IgD-negative memory B cell (primary cell): ENCODE data around the gene GNB1. TPM values are rescaled to one million over a fixed set of nuclear protein-coding genes. Genes with fewer than 3 reads are reported as not detected.
"Not testable (repeated sequence)": the region's sequence is repeated elsewhere in the genome, so short reads cannot be mapped to it uniquely, and the experiment has no call there.

ENCODE experiments used
- H3K27ac Mint-ChIP-seq, 3 donors: one replicate each; pipeline ENCODE4 v1.8.0; 2020 to 2022; ENCODE audit warnings: mild to moderate bottlenecking in 3 of 3, mixed read lengths in 3 of 3, moderate library complexity in 1 of 3
- H3K27me3 Mint-ChIP-seq: one replicate; pipeline ENCODE4 v1.8.0; 2021; ENCODE audit warnings: mixed read lengths
- H3K36me3 Mint-ChIP-seq: one replicate; pipeline ENCODE4 v1.8.0; 2020; ENCODE audit warnings: mild to moderate bottlenecking, mixed read lengths
- H3K4me1 Mint-ChIP-seq, 3 donors: one replicate each; pipeline ENCODE4 v1.8.0; 2020 to 2022; ENCODE audit warnings: mixed read lengths in 3 of 3, mild to moderate bottlenecking in 1 of 3
- H3K4me3 Mint-ChIP-seq, 4 donors: one replicate each; pipeline ENCODE4 v1.8.0; 2020 to 2022; ENCODE audit warnings: mild to moderate bottlenecking in 4 of 4, mixed read lengths in 4 of 4, moderate library complexity in 3 of 4
- H3K9me3 Mint-ChIP-seq, 3 donors: one replicate each; pipeline ENCODE4 v1.8.0; 2020 to 2021; ENCODE audit warnings: mixed read lengths in 3 of 3, mild to moderate bottlenecking in 1 of 3
- polyA plus RNA-seq: library from polyadenylated mRNA; unstranded; fragments of 300-500 nt; fragmentation: Illumina TruSeq; gene quantifications from one replicate; pipeline ENCODE4 v1.2.3, GENCODE V29; 2021

Gene GNB1
- 40.0 TPM for polyA plus RNA-seq

DNA sequence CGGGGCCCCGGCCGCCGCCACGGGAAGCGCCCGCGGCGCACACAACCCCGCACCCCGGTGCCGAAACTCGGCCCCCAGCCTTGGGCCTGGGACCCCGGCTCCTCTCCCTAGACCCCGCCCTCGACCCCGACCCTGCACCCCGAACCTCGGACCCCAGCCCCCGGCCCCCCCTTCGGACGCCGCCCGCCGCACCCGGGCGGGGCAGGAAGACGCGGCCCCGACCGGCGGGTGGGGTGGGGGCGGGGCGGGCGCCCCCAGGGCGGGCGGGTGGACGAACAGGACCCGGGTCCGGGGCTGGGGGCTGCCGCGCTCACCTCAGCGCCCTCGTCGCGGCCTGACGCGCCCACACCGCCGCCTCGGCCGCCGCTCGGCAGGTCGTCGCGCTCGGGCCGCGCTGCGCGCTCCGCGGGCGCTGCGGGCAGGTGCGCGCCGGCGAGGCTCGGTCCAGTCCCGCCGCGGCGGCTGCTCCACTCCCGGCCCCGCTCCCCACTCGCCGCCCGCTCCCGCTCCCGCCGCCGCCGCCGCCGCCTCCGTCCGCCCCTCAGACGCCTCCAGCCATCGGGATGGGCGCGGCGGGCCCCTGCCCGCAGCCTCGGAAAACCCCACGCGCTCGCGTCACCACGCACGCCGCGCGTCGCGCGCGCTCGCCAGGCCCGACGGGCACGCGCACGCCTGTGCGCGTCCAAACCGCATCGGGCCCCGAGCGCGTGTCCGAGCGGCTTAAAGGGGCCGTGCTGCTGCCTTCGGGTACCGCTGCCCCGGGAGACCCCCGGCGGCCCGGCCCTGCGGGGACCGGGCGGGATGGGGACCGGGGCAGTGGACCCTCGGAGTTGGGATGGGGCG lies at the start of gene GNB1:
Gene GNB1 (minus strand): TSS at position 582 of the 843 bp plus-strand sequence. CDS start 65,634 bp downstream, outside the sequence.
- no peaks in the 10 kb centered on the region for H3K9me3 Mint-ChIP-seq
- H3K4me1 Mint-ChIP-seq, result peaks cover 39 to 48% (median 46%) of the 10 kb centered on the region in 3 donors
- H3K27ac Mint-ChIP-seq, result peak within 1 kb of the TSS; percentile 90 to 94 (median 93)
- H3K27me3 Mint-ChIP-seq, result peaks cover 3% of the 10 kb centered on the region
- peak within 1 kb of the TSS; percentile 88 to 95 (median 93) for H3K4me3 Mint-ChIP-seq
- H3K36me3 Mint-ChIP-seq, result no peaks in the 10 kb centered on the region

DNA sequence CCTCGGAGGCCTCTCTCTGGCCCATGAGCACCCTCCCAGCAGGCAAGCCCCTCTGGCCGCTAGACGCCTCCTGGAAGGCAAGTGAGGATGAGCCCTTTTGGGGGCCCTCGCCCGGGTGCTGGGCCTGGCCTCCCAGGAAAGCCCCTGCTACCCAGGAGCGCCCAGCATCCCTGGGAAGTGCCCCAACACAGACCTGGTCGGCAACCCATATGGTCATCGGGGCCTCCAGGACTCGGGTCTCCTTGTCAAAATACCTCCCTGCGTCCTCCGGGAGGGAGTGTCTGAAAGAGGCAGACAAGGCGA lies 49.2 kb upstream of the GNB1 start:
- Mint-ChIP-seq H3K27ac (peak overlapping the region in 1 of 3 donors; percentile 50), H3K9me3 (no peaks in the 10 kb centered on the region), H3K4me3 (no peak overlapping the region), H3K36me3 (peaks cover 1% of the 10 kb centered on the region), H3K27me3 (peaks cover 1% of the 10 kb centered on the region), H3K4me1 (peaks cover 0 to 3% (median 2%) of the 10 kb centered on the region in 3 donors)

DNA sequence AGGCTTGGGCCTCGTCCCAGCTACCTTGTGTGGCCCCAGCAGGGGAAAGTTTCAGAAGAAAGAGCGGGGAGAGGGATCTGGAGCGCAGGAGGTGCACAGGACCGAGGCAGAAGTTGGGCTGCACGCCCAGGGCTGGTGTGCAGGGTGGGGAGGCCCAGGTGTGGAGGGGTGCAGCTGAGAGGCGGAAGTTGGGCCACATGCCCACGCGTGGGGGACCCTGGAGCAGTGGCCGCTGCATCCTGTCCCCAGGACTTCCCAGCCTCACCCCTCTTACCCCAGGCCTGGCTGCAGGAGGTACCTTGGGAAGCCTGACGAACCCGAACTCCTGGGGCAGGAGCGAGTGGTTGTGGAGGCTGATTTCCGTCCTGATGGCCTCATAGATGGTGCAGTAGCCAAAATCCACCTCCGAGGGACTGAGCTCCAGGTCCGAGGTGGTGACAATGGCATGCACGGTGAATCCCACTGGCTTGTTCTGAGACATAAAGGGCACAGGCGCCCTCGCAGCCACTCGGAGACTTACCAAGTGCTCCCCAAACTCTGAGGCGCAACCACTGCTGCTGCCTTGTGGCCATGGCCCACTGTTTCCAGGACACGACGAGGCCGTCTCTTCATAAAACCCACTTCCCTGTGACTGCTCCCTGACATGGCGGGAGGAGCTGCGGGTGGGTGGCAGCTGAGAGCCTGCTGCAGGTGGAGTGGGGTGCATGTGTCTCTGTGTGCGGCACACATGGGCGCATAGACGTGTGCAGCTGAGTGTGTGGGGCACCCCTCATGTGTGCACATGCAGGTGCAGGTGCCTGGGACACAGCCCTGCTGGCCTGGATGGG lies 48.6 kb upstream of the GNB1 start:
- peak overlapping the region in 1 of 3 donors; percentile 50 for H3K27ac Mint-ChIP-seq

DNA sequence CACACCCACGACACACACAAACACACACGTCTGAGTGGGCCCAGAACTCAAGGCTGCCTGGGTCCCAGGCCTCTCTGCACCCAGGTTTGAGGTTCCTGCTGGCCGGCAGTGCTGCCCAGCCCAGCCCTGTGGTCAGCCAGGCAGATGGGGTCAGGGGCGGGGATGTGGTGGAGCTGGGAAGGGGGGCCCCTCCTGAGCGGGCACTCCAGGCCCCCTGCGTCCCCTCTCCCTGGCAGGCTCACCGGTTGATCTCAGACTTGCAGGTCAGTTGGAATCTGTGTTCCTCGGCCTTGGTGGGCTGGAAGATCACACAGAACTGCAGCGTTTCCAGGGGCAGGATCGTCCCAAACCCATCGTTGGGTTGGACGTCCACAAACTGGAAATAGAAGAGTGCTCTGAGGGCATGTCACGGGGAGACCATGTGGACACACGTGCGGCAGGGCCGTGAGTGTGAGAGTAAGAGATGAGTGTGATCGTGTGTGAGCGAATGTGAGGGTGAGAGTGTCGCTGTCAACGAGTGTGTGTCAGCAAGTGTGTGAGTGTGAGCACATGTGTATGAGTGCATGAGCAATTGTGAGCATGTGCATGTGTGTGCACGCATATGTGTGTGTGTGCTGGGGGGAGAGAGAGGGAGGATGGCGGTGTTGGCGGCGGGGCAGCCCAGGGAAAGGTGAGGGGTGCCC lies 47.9 kb upstream of the GNB1 start:
- Mint-ChIP-seq H3K9me3 (no peaks in the 10 kb centered on the region), H3K36me3 (peaks cover 1% of the 10 kb centered on the region), H3K27me3 (no peaks in the 10 kb centered on the region), H3K27ac (no peak overlapping the region), H3K4me1 (peaks cover 0 to 3% (median 0%) of the 10 kb centered on the region in 3 donors), H3K4me3 (no peak overlapping the region)

More for the DNA sequence above, 48.6 kb upstream of the GNB1 start:
- H3K9me3 Mint-ChIP-seq, result no peaks in the 10 kb centered on the region
- peaks cover 1% of the 10 kb centered on the region for H3K27me3 Mint-ChIP-seq
- peaks cover 1% of the 10 kb centered on the region for H3K36me3 Mint-ChIP-seq
- H3K4me3 Mint-ChIP-seq, result no peak overlapping the region
- H3K4me1 Mint-ChIP-seq, result peaks cover 0 to 3% (median 2%) of the 10 kb centered on the region in 3 donors

DNA sequence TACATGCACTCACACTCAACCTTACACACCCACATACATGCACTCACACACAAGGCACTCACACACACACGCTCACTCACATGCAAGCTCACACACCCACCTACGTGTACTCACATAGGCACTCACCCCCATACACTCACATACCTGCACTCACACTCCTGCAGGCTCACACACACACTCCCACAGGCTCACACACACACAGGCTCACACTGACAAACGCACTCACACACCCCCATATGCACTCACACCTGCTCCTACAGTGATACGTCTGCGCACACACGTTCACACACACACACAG lies 47.3 kb upstream of the GNB1 start:
- H3K4me1 Mint-ChIP-seq, result peaks cover 0 to 3% (median 0%) of the 10 kb centered on the region in 3 donors
- H3K27me3 Mint-ChIP-seq, result no peaks in the 10 kb centered on the region
- H3K36me3 Mint-ChIP-seq, result peaks cover 1% of the 10 kb centered on the region
- no peak overlapping the region for H3K4me3 Mint-ChIP-seq
- no peak overlapping the region for H3K27ac Mint-ChIP-seq
- H3K9me3 Mint-ChIP-seq, result no peaks in the 10 kb centered on the region

DNA sequence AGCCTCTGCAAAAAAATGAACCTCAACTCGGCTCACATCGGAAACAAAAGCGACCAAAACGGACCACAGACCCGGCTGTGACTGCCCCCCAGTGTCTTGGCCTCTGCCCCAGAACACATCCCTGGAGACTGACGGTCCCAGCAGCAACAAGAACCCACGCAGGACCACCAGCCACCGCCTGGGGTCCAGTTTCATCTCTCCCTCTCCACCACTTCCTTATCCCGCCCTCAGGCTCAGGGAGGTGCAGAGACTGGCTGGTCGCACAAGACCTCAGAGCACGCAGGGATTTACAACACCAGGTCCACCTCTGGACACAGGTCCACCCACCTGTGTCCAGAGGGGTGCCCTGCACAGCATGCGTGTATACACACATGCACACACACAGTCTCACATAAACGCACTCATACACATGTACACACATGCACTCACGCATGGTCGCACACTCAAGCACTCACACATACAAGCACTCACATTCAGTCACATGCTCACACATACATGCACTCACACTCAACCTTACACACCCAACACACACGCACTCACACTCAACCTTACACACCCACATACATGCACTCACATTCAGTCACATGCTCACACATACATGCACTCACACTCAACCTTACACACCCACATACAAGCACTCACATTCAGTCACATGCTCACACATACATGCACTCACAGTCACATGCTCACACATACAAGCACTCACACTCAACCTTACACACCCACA lies 46.8 kb upstream of the GNB1 start:
- Mint-ChIP-seq H3K36me3 (no peaks in the 10 kb centered on the region), H3K27ac (no peak overlapping the region), H3K4me1 (peaks cover 0 to 1% (median 0%) of the 10 kb centered on the region in 3 donors), H3K9me3 (no peaks in the 10 kb centered on the region), H3K4me3 (no peak overlapping the region), H3K27me3 (no peaks in the 10 kb centered on the region)

DNA sequence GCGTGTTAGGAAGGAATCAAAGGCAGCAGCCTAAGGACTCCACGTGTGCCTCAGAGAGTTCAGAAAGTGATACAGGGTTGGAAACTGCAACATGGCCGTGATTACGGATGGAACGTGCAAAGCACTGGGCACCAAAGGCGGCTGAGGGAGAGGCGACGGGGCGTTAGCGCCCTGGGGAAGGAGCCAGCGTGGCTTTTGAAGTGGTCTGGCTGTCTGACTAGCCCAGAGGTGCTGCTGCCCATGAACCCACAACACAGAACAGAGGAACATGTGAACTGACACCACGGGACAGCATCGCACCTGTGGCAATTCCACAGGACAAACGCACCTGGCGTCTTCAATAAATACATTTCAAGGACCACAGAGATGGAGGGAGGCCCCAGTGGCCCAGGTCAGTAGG lies 46.2 kb upstream of the GNB1 start:
- H3K27me3 Mint-ChIP-seq, result no peaks in the 10 kb centered on the region
- H3K4me1 Mint-ChIP-seq, result peaks cover 0 to 1% (median 0%) of the 10 kb centered on the region in 3 donors
- no peaks in the 10 kb centered on the region for H3K36me3 Mint-ChIP-seq
- H3K9me3 Mint-ChIP-seq, result no peaks in the 10 kb centered on the region
- no peak overlapping the region for H3K4me3 Mint-ChIP-seq
- H3K27ac Mint-ChIP-seq, result no peak overlapping the region

DNA sequence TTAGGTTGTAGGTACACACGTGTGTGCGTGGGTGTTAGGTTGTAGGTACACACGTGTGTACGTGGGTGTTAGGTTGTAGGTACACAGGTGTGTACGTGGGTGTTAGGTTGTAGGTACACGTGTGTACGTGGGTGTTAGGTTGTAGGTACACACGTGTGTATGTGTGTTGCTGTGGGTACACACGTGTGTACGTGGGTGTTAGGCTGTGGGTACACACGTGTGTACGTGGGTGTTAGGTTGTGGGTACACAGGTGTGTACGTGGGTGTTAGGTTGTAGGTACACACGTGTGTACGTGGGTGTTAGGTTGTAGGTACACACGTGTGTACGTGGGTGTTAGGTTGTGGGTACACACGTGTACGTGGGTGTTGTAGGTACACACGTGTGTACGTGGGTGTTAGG lies 44.0 kb upstream of the GNB1 start:
- H3K27me3 Mint-ChIP-seq, H3K36me3 Mint-ChIP-seq, H3K4me3 Mint-ChIP-seq, H3K9me3 Mint-ChIP-seq, H3K4me1 Mint-ChIP-seq, H3K27ac Mint-ChIP-seq: not testable (repeated sequence)

DNA sequence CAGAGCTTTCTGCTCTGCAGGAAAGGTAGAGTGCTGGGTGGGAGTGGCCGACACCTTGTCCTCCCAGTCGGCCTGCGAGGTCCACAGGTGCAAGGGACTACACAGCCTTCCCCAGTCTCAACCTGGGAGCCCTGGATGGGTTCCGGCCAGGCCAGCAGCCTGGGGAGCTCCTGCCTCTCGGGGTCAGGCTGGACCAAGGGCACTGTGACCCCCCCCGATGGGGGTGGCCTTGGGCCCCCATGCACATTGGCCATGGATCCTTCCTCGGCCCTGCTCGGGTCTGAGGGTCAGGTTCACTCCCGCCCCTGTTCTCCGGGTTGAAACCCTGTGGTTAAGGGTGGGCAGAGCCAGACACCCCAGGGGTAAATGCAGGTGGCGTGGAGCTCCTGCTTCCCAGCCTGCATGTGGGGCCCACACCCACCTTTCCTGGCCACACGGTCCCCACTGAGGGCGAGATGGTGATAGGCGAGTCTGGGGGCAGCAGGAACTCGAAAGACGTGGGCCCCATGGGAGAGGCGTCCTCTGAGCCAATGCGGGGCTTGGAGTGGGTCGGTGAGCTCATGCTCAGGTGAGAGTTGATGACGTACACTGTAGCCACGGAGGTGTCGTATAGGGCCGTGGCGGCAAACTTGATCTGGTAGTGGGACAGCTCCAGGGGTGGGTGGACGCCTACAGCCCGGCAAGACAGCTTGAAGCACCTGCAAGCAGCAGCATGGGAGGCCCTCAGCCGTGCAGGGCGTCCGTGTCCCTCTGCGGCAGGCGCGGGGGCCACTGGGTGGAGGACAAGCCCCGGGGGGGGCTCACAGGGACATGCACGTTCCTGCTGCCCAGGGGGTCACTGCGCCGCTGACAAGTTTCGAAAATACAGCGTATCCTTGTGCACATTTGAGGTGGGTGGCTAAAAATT lies 39.0 kb upstream of the GNB1 start:
- no peaks in the 10 kb centered on the region for H3K9me3 Mint-ChIP-seq
- no peaks in the 10 kb centered on the region for H3K36me3 Mint-ChIP-seq
- H3K27ac Mint-ChIP-seq, result no peak overlapping the region
- peaks cover 0 to 2% (median 0%) of the 10 kb centered on the region in 3 donors for H3K4me1 Mint-ChIP-seq
- H3K27me3 Mint-ChIP-seq, result peaks cover 2% of the 10 kb centered on the region
- no peak overlapping the region for H3K4me3 Mint-ChIP-seq

DNA sequence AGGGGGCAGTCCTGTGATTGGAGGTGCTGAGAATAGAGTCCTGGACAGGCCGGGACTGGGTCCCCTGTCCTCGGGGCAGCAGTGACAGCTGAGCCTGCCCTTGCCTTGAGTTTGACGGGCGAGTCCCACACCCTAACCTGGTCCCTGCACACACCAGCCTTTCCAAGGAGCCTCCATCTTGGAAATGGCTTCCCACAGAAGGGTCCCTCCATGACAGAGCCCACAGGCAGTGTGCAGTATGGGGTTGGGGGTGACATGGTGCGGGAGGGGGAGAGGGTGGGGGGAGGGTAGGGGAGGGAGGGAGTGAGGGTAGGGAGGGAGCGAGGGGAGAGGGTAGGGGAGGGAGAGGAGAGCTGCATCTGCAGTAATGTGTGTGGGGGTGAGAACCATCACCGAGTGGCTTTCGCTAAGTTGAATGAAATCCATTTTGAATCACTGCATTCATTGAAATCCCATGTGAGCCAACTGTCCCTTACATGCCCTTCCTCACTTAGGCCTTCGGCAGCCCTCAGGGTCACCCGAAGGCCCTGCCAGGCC lies 38.3 kb upstream of the GNB1 start:
- H3K9me3 Mint-ChIP-seq, result no peaks in the 10 kb centered on the region
- peaks cover 2% of the 10 kb centered on the region for H3K27me3 Mint-ChIP-seq
- H3K4me1 Mint-ChIP-seq, result peaks cover 0 to 1% (median 0%) of the 10 kb centered on the region in 3 donors

DNA sequence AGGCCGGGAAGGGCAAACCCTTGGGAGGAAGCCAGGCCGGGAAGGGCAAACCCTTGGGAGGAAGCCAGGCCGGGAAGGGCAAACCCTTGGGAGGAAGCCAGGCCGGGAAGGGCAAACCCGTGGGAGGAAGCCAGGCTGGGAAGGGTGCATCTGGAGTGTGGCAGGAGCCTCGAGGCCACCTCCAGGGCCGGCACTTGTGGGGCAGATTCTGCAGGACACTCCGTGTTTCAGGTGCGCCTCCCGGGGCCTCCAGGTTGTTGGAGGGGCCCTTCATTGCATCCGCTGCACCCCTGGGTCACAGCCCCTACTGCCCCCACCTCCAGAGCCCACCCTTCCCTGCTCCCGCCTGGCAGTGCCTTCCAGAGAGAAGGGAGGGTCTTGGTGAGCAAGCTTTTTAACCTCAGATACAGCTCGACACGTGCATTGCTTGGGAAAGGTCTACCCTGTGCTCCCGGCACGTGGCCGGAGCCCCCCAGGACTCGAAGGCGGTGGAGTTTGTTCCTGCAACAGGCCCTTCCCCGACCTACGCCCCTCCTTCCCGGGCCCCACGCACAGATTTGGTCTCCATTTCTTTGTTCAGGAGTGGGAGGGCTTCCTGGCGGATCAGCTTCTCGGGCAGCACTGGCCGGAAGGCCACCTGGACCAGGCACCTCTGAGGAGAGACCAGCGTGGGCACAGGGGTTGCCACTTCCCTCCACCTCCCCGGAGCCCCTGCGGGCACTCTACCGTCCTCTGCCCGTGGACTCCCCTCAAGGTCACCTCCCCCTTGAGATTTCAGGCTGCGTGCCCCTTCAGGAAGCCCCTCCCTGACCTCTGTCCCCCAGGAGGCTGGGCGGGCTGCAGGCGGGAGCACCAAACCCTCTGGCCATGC lies 37.6 kb upstream of the GNB1 start:
- H3K4me1 Mint-ChIP-seq, result peaks cover 0 to 1% (median 0%) of the 10 kb centered on the region in 3 donors
- H3K9me3 Mint-ChIP-seq, result no peaks in the 10 kb centered on the region
- no peak overlapping the region for H3K4me3 Mint-ChIP-seq
- no peaks in the 10 kb centered on the region for H3K36me3 Mint-ChIP-seq
- no peak overlapping the region for H3K27ac Mint-ChIP-seq
- peaks cover 2% of the 10 kb centered on the region for H3K27me3 Mint-ChIP-seq

More for the DNA sequence above, 38.3 kb upstream of the GNB1 start:
- no peaks in the 10 kb centered on the region for H3K36me3 Mint-ChIP-seq
- H3K4me3 Mint-ChIP-seq, result no peak overlapping the region
- no peak overlapping the region for H3K27ac Mint-ChIP-seq

DNA sequence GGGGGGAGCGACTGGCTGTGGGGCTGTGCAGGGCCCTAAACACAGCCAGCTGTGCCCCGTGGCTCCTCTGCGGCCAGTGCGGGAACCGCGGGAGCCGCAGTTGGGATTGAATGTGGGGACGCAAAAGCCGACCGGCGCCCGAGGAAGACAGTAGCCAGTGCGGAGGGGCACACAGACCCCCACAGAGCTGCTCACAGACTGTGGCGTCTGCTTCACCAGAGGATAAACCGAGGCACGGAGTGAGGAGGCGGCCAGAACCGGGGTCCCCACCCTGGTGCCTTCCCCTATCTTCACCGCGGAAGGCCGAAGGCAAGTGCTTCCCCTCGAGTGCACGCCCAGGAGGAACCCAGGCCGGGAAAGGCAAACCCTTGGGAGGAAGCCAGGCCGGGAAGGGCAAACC lies 36.9 kb upstream of the GNB1 start:
- Mint-ChIP-seq H3K36me3 (no peaks in the 10 kb centered on the region), H3K9me3 (no peaks in the 10 kb centered on the region), H3K27me3 (peaks cover 2% of the 10 kb centered on the region), H3K27ac (no peak overlapping the region), H3K4me3 (no peak overlapping the region), H3K4me1 (peaks cover 0 to 1% (median 0%) of the 10 kb centered on the region in 3 donors)
